ENCODE measurements around the gene KCNIP1.
"Not testable (repeated sequence)": the region's sequence is repeated elsewhere in the genome, so short reads cannot be mapped to it uniquely, and the experiment has no call there.

The KCNIP1 gene

DNA sequence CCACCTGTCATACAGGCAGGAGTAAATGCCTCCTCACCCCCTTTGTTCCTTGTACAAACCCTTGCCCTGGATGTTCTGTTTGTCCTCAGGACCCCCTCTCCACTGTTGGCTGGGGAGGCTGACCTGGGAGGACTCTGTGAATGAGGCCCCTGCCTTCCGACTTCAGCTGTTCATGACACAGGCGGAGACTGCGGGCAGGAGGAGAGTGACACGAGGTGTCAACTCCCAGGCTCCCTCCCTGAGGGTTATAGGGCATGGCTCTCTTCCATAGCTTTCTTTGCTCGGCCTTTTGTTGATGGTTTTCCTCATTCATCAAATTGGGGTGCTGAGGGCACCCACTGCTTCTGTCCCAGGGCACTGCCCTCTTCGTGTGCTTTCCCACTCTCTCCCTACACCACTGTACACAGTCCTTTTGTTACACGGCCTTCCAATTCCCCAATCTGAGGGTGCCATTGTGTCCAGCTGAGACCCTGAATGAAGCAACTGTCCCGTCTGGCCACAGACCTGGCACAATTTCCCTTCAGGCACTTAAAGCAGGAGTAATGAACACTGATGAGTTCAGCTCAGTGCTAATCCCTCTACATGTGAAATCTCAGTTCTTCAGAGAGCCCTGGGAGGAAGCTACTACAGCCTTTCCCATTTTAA lies 33.8 kb downstream of the KCNIP1 start:
- DNase-seq (ENCODE audit: low read depth in 2 of 2), result no peak

DNA sequence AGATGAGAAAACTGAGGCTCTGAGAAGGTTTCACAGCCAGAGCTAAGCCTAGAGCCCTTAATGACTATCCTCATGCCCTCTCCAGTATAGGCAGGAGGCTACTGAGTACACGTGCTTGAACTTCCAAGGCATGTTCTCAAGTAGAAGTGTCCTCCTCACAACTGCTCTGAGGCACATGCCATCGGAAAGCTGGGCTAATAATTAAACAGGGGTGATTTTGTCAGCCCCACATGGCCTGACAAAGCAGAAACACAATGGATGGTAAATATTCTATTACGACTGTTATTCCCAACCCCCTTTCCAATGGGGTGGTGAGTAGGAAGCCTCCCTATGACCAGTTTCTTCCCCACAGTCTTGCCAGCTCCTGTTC lies 34.3 kb downstream of the KCNIP1 start:
- DNase-seq (ENCODE audit: low read depth in 2 of 2), result no peak

DNA sequence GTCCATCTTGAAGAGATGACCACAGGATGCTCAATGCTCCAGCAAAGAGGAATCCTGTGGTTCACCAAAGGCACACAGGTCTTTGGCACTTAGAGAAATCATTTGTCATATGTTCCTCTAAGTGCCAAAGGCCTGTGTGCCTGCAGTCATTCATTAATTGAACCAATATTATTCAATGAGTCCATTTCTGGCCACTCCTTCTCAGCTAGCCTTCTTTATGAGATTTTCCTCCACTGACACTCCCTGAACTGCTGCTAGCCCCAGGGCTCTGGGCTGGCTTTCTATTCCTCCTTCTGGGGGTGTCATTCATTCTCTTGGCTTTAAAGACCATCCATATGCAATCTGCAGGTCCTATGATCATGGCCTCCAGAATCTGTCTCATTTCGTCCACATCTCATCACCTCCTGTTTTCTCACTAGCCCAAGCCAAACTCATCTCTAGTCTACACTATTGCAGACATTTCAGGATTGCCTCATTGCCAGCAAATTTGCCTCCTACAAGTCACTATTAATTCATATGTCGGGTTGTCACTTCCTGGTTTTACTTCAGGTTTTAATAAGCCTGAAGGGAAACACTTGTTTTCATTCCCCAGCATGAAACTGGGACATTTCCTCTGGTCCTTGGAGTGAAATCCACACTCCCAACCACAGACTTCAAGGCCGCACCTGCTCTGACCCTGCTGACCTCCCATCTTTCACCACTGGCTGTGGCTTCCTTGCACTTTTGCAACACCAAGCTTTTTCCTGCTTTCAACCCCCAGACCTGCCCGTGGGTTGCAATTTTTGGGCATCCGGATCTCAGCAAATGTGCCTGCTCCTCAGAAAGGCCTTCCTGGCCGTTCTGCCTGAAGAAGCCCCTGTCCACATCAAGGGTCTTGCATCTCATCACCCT lies 35.1 kb downstream of the KCNIP1 start:
- no peak for DNase-seq (ENCODE audit: low read depth in 2 of 2)

DNA sequence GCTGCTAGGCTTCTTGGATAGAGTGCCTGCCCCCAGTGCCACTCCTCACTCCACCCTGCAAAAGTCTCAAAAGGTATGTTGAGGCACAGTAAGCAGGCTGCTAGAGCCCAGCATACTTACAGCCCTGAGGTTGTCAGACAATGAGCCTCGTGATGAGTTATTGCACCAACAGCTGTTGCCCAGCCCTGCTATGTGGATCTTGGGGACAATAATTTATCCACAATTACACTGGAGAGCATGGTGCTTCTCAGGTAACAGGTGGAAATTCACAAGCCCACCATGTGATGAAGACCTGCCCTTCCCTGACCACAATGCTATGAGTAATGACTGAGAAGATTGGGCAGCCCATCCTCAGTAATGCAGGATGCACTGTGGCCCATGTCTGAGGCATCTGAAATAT lies 36.5 kb downstream of the KCNIP1 start:
- no peak for DNase-seq (ENCODE audit: low read depth in 2 of 2)

DNA sequence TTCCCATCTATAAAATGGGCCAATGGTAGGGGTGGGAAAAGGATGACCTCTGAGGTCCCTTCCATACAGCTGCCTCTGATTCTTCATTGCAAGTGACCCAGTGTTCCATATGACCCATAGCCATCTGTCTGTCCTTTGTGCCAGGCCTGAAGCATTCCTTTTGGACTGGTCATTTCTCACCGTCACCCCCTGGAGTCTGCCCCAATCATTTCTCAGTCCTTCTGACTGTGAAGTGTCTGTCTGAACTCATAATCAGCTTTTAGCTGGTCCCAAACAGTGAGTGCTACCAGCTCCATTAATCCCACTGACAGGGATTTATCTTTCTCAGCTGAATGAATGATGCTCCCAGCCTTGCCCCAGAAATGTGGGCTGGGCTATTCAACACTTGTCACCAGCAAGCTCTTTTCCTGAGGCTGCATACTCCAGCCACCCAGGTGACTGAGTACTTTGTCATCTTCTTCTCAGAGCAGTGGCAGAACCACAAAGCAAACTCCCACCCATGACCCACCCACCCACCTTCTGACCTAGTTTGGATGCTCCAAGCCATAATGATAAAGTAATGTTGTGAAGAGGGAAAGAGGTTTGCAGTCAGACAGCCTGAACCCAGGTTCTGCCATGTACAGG lies 37.4 kb downstream of the KCNIP1 start:
- no peak for DNase-seq (ENCODE audit: low read depth in 2 of 2)

DNA sequence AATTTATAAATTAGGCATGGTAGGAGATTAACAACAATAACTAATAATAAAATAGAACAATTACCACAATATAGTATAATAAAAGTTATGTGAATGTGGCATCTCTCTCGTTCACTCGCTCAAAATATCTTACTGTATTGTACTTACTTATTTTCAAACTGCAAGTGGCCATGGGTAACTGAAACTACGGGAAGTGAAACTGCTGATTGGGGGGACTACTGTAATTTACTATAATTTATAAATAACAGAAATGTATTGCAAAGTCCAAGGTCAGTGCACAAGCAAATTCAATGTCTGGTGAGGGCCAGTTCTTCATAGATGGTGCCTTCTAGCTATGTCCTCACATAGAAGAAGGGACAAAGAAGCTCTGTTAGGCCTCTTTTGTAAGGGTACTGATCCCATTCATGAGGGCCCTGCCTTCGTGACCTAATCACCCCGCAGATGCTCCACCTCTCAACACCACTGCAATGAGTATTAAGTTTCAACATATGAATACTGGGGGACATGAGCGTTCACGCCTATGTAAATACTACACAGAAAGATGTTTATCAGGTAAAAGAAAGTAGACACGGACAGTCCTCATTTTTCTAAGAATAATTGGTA lies 39.0 kb downstream of the KCNIP1 start:
- no peak for DNase-seq (ENCODE audit: low read depth in 2 of 2)

DNA sequence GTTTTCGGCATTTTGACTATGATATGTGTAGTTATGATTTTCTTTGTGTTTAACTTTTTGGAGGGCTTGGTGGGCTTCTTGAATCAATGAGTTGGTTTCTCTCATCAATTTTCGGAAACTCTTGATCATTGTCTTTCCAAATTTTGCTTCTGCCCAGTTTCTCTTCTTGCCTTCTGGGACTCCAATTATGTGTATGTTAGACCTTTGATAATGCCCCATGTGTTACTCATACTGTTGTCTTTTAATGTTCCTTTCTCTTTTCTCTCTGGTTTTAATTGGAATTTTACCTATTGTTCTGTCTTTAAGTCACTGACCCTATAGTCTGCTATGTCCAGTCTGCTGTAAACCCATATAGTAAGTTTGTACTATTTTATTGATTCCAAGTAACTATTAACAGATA lies 41.5 kb downstream of the KCNIP1 start:
- DNase-seq (ENCODE audit: low read depth in 2 of 2), result no peak

DNA sequence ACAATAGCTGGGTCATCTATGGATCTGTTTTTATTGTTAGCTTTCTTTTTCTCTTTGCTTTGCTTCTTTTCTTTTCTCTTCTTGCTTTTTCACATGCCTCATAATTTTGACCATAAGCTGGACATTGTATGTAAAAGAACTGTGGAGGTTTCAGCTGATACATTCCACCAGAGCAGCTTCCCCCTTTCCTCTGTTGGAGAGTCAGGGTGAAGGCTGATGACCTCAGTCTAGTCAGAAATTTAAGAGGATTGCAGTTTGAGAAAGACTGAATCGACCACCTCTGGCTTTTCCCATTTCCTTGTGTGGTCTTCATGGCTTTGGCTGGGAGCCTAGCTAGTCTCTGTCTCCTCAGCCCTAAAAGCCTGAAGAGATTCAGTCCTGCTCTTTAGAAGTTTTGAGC lies 42.0 kb downstream of the KCNIP1 start:
- no peak for DNase-seq (ENCODE audit: low read depth in 2 of 2)

DNA sequence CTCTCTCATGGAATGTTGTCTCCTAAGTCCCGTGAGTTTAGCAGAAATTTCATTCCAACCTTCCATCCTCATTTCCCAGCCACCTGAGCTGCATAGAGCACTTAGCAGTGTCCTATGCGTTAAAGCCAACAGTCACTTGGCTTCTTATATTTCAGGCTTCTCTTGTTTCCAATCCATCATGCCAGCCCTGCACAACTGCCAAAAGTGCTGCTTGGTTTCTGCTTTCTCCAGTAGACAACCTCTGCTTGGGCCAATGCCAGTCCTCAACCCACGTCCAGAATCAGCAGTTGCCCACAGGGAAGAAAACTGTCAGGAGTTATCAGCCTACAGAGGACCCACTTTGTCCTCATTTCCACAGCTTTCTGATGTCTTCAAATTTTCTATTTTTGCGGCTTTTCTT lies 42.5 kb downstream of the KCNIP1 start:
- no peak for DNase-seq (ENCODE audit: low read depth in 2 of 2)

DNA sequence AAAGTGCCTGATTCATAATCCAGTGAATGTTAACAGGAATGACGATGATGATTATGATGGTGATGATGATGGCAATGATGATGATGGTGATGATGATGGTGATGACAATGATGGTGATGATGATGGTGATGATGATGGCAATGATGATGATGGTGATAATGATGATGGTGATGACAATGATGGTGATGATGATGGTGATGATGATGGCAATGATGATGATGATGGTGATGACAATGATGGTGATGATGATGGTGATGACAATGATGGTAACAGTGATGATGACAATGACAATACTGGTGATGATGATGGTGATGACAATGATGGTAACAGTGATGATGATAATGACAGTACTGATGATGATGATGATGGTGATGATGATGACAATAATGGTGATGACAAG lies 46.6 kb downstream of the KCNIP1 start:
- not testable (repeated sequence) for DNase-seq (ENCODE audit: low read depth in 2 of 2)

DNA sequence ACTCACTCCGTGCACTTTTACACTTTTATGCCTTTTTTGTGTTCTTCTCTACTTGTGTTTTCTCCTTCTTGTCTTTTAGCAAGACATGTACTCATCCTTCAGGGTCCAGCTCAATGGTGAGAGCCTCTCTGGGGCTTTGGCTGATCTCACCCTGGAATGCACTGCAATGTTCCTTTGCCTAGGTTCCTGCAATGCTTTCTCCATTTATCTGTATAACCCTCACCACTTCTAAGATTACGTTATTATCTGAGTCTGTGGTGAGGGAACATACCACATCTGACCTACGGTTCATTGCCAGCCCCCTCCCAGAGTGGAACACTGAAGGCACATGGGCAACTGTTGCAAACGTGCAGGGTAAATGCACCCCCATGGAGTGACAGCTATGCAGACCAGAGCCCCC lies 47.3 kb downstream of the KCNIP1 start:
- no peak for DNase-seq (ENCODE audit: low read depth in 2 of 2)

DNA sequence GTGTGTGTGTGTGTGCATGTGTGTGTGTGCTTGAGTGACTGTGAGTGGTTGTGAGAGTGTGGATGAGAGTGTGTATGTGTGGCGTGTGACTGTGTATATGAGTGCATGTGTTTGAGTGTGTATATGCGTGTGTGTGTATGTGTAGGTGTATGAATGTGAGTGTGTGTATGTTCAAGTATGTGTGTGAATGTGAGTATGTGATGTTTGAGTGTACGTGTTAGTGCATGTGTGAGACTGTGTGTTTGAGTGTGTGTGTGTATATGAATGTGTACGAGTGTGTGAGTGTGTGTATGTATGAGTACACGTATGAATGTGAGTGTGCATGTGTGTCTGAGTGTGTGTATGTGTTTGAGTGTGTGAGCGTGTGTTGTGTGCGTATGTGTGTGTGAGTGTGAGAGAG lies 47.8 kb downstream of the KCNIP1 start:
- DNase-seq (ENCODE audit: low read depth in 2 of 2), result no peak

DNA sequence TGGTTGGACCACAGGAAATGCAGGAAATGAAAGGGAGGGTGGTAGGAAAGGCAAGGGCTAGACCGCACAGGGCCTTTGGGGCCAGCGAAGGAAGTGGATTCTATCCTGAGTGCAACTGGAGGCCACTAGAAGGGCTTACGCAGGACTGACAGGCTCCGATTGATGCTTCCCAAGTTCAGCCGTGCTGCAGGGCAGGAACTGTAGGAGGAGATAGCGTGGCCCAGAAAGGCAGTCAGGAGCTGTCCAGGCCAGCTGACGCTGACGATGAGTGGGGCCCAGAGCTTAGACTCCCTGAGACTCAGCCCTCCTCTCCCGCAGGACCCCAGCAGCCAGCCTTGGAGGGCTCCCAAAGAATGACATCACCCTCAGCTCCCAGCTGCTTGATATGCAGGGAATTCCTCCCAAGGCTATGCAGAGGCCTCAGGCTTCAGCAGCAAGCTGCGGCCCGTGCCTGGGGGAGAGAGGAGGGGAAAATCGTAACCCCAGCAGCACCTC lies 48.8 kb downstream of the KCNIP1 start:
- no peak for DNase-seq (ENCODE audit: low read depth in 2 of 2)

DNA sequence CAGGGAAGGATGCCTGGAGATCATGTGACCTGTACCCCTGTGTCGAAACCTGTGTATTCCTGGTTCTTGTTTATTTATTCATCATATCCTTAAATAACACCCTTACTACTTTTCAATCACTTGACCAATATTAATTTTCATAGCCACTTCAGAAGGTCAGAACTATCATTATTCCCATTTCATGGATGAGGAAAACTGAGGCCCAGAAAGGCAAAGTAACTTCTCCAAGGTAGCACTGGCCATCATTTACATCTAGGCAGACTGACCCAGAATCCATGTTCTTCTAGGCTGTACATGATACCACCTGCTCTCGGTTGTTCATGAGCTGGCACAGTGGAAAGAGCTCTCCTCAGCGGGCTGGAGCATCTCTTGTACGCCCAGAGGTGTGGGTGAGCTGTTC lies 49.4 kb downstream of the KCNIP1 start:
- DNase-seq (ENCODE audit: low read depth in 2 of 2), result no peak

DNA sequence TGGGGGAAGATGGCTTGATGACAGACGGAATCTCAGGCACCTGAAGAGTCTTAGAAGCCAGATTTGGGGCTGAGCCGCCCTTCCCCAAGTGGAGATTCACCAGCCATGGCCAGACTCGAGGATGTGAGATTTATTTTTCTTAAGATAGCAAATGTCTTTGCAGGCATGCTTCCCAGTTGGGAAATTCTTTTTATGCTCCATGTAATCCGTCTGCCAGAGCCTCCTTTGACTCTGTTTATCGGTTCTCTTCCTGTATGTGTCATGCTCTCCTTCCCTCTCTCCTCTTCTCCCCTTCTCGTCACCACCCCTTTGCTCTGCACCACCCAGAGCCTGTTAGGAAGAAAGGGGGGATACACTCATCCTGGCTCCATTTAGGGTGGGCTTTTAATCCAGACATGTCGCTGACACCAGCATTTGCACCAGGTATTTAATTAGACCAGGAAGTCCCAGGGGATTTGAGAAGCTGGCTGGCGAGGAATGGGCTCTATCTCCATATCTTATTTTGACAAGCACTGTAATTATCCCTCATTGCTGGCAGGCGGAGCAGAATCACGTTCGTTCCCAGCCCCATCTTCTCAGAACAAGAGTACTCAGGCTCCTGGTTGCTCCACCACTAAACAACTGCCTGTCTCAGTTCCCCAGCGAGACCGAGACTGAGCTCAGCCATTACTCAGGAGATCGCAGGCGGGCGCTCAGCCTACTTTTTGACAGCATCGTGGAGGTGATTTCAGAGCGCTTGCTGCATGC lies 50.9 kb downstream of the KCNIP1 start:
- no peak for DNase-seq (ENCODE audit: low read depth in 2 of 2)

DNA sequence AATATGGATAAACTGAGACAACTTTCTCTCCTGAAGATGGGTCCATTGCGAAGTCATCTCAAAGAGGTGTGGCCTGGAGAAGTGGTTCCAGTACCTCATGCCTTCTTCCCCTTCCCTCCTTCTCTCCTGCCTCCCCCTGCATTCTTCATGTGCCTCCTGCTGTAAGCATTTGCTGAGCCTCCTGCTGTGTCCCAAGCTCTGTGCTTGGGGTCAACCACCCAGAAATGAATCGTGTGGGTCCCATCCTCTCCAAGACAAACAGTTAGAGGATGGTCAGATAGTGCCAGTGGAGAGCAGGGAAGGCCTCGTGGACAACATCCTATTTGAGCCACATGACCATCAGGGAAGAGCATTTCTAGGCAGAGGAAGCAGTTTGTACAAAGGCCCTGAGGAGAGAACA lies 53.5 kb downstream of the KCNIP1 start:
- DNase-seq (ENCODE audit: low read depth in 2 of 2), result no peak

DNA sequence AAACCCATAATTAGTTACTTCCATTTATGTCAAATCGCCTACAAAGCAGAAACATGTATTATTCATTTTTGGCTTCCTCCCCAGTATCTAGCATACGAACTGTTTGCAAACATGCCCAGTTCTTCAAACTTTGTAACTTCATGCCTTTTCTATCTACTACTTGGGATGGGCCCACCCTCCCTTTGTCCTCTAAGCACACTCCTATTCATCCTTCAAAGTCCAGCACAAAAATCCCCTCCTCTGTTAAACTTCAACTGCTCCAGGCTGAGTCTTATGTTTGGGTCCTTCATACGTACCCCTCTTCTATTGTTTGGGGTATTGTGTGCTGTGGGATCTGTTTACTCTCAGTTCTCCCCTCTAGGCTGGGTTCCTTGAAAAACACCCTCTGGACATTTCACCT lies 55.5 kb downstream of the KCNIP1 start:
- DNase-seq (ENCODE audit: low read depth in 2 of 2), result no peak

DNA sequence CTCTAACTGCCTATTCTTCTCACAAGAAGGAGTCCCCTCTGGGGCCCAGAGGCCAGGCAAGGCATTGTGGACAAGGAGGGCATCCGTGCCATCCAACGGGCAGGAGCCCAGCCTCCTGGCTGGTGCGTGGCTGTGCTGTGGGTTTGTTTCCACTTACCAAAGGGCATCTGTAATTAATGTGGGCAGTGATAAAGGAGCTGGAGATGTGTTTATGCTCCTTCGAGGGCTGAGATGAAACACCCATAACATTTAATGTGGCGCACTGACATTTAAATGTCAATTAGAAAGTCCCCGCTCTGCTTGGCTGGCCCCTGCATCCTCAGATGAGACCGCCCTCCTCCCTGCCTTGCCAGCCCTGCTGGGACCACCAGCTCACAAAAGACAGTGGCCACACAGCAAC lies 57.1 kb downstream of the KCNIP1 start:
- no peak for DNase-seq (ENCODE audit: low read depth in 2 of 2)

DNA sequence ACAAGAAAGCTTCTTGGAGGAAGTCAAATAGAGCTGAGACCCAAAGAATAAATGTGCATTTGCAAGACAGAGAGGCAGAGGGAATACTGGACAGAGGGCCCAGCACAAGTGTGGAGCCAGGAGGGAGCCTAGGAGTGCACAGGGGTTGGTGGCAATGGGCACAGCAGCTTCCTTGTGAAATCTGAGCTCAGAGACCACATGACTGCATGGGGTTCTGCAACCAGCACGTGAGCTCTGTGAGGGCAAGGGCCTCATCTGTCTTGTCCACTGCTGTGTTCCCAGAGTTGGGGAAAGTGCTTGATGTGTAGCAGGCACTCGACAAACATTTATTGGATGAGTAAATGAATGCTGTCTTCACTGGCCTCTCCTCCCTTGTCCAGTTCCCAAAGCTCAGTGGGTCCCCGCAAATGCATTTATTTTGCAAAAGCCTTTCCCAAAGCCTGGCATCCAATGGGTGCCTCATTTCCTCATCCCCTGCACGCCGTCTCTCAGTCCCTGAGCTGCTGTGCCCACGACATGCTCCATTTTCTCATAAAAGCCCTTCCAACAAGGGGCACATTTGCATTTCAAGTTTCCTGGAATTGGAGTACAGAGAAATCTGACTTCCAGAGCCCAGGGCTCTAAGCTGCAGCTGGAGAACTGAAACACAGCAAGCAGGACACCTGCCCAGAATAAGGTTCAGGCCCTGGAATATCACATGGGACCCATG lies 58.5 kb downstream of the KCNIP1 start:
- DNase-seq (ENCODE audit: low read depth in 2 of 2), result no peak

DNA sequence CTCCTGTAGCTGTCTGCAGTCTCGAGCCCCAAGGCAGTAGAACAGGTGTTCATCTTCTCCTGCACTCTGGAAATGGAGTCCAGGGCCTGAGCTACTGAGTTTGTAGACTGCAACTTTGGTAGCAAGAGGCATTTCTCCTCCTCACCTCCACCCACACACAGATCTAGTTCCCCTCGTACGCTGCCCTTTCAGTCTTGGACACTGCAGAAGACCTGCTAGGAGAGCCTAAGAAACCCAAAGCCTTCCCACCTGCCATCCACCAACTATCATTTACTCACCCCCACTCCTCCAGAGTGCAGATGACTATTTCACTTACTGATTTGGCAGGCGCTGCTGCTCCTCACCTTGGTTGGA lies 59.0 kb downstream of the KCNIP1 start:
- DNase-seq (ENCODE audit: low read depth in 2 of 2), result no peak

Measured in stimulated activated CD8-positive, alpha-beta memory T cell treated with anti-CD3 and anti-CD28 coated beads, Interleukin-2, amount 100 ng/mL, for 1 hour (primary cell).